Activated CD4-positive, CD25-positive, alpha-beta regulatory T cell treated with anti-CD3 and anti-CD28 coated beads, Interleukin-2, amount 50 U/mL, for 72 hours (primary cell): Measurements from ENCODE around the gene TRIO.
"Not testable (repeated sequence)": the region's sequence is repeated elsewhere in the genome, so short reads cannot be mapped to it uniquely, and the experiment has no call there.

Experiments used
- DNase-seq: peaks from one replicate; pipeline ENCODE4 v3.0.0; 2021

TRIO gene

GRCh38 chr5:14532180-14532579 is 389.0 kb downstream of the TRIO start:
- DNase-seq, result no peak

GRCh38 chr5:14534773-14535172 is 391.6 kb downstream of the TRIO start:
- no peak for DNase-seq

GRCh38 chr5:14545308-14545707 is 402.2 kb downstream of the TRIO start:
- no peak for DNase-seq

GRCh38 chr5:14545862-14546261 is 402.7 kb downstream of the TRIO start:
- DNase-seq, result no peak

- DNase-seq, result no peak
Measured at GRCh38 chr5:14547666-14548065, 404.5 kb downstream of the TRIO start.

GRCh38 chr5:14551211-14551610 is 408.1 kb downstream of the TRIO start:
- no peak for DNase-seq

- DNase-seq, result no peak
Measured at GRCh38 chr5:14552017-14552416, 408.9 kb downstream of the TRIO start.

- DNase-seq, result not testable (repeated sequence)
Measured at GRCh38 chr5:14554288-14554687, 411.1 kb downstream of the TRIO start.

- no peak for DNase-seq
Measured at GRCh38 chr5:14556015-14556414, 412.9 kb downstream of the TRIO start.

- DNase-seq, result no peak
Measured at GRCh38 chr5:14557203-14557770, 414.1 kb downstream of the TRIO start.

GRCh38 chr5:14557791-14558415 is 414.8 kb downstream of the TRIO start:
- DNase-seq, result no peak
